GM18498 (cell line): ENCODE data around the gene TUBB4A.
"Not testable (repeated sequence)": the region's sequence is repeated elsewhere in the genome, so short reads cannot be mapped to it uniquely, and the experiment has no call there.

Experiments used
- ATAC-seq: cut with Tn5 transposase; IDR thresholded peaks from one replicate; pipeline ENCODE4 v1.9.1; 2021; ENCODE audit warnings: mild to moderate bottlenecking, moderate library complexity; ENCODE audit not compliant: unreplicated experiment

Gene TUBB4A

GRCh38 chr19:6501740-6502648, at the start of gene TUBB4A:
TSS of gene TUBB4A (minus strand) at chr19:6502309. CDS start at chr19:6502212, 97 bp downstream.
- no peak for ATAC-seq

GRCh38 chr19:6551091-6551490, 49.0 kb upstream of the TUBB4A start:
- ATAC-seq, result no peak

GRCh38 chr19:6550679-6551078, 48.6 kb upstream of the TUBB4A start:
- ATAC-seq, result not testable (repeated sequence)

- no peak for ATAC-seq
Observed at GRCh38 chr19:6543866-6544347, 41.8 kb upstream of the TUBB4A start.

- no peak for ATAC-seq
Observed at GRCh38 chr19:6540918-6541689, 39.0 kb upstream of the TUBB4A start.

- no peak for ATAC-seq
Observed at GRCh38 chr19:6539514-6539913, 37.4 kb upstream of the TUBB4A start.

- no peak for ATAC-seq
Observed at GRCh38 chr19:6535558-6536137, 33.5 kb upstream of the TUBB4A start.

GRCh38 chr19:6534451-6535093, 32.5 kb upstream of the TUBB4A start:
- no peak for ATAC-seq

GRCh38 chr19:6533746-6534418, 31.8 kb upstream of the TUBB4A start:
- no peak for ATAC-seq

- no peak for ATAC-seq
Observed at GRCh38 chr19:6533000-6533328, 30.9 kb upstream of the TUBB4A start.

GRCh38 chr19:6532244-6532999, 30.3 kb upstream of the TUBB4A start:
- ATAC-seq, result no peak

- ATAC-seq, result no peak
Observed at GRCh38 chr19:6531956-6532243, 29.8 kb upstream of the TUBB4A start.

- ATAC-seq, result no peak
Observed at GRCh38 chr19:6531163-6531955, 29.2 kb upstream of the TUBB4A start.

GRCh38 chr19:6530386-6531162, 28.5 kb upstream of the TUBB4A start, which contains the start of gene TNFSF9:
TSS of gene TNFSF9 (plus strand) at chr19:6531026. CDS start at chr19:6531037, 11 bp downstream.
- peak; percentile 38 for ATAC-seq

- no peak for ATAC-seq
Observed at GRCh38 chr19:6529937-6530385, 27.9 kb upstream of the TUBB4A start.

- no peak for ATAC-seq
Observed at GRCh38 chr19:6529351-6529750, 27.2 kb upstream of the TUBB4A start.

- no peak for ATAC-seq
Observed at GRCh38 chr19:6528544-6529121, 26.5 kb upstream of the TUBB4A start.
